ENCODE data around the gene AKAP13. TPM values are rescaled to one million over a fixed set of nuclear protein-coding genes. Genes with fewer than 3 reads are reported as not detected.
A peak's percentile ranks its signal among the peaks of the same experiment; 100 is the strongest.

AKAP13 gene
- total RNA-seq, 3 donors from 2014 or later, result 198 to 331 (median 259) TPM

- intact Hi-C loops (cut with DNase I; ENCODE audit: low total_unique reads), result loop anchor here (5.0 kb wide), 1 partner anchor 720 kb away; the partner anchor contains the start of gene PDE8A
These were observed 322.1 kb downstream of the AKAP13 start for GRCh38 chr15:85702321-85703101.

DNA sequence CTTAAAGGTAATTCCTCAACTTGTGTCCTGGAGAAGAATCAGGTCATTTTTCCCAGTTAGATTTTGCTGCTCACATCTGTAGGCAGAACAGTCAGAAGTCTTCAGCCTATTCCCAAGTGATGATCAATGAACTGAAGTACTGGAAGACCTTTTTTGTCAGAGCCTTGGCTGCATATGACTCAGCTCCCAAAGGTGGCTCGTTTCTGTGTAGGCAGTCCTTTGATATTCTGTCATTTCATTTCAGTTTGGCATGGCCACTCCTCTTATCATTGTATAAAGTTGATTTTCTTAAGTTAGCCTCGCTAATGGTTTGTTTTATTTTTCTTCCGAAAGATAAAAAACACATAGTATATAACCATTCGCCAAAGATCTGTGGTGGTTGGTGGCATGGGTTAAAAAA, 323.7 kb downstream of the AKAP13 start:
- TF ChIP-seq POLR2A (IDR thresholded peaks at IDR 0.05), result no peak
- TF ChIP-seq POLR2AphosphoS5 (IDR thresholded peaks at IDR 0.05), result no peak
- TF ChIP-seq, protein P1, sequence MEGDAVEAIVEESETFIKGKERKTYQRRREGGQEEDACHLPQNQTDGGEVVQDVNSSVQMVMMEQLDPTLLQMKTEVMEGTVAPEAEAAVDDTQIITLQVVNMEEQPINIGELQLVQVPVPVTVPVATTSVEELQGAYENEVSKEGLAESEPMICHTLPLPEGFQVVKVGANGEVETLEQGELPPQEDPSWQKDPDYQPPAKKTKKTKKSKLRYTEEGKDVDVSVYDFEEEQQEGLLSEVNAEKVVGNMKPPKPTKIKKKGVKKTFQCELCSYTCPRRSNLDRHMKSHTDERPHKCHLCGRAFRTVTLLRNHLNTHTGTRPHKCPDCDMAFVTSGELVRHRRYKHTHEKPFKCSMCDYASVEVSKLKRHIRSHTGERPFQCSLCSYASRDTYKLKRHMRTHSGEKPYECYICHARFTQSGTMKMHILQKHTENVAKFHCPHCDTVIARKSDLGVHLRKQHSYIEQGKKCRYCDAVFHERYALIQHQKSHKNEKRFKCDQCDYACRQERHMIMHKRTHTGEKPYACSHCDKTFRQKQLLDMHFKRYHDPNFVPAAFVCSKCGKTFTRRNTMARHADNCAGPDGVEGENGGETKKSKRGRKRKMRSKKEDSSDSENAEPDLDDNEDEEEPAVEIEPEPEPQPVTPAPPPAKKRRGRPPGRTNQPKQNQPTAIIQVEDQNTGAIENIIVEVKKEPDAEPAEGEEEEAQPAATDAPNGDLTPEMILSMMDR (IDR thresholded peaks at IDR 0.05), result no peak
- DNase-seq (ENCODE audit: low spot score in 2 of 2), result no peak
- Histone ChIP-seq H3K4me3 (no peak overlapping the region), H3K9me3 (no peaks in the 10 kb centered on the region), H3K36me3 (no peaks in the 10 kb centered on the region), H3K27ac (peak overlapping the region; percentile 82 to 86), H3K27me3 (no peaks in the 10 kb centered on the region), H3K4me1 (peaks cover 0 to 6% of the 10 kb centered on the region in 2 donors)
- intact Hi-C loops (cut with DNase I; ENCODE audit: low total_unique reads), result loop anchor here (5.0 kb wide), 1 partner anchor 722 kb away; the partner anchor contains the start of gene PDE8A

More at GRCh38 chr15:85702321-85703101, 322.1 kb downstream of the AKAP13 start:
- no peaks in the 10 kb centered on the region for H3K9me3 ChIP-seq
- H3K27me3 ChIP-seq, result no peaks in the 10 kb centered on the region
- peaks cover 0 to 6% of the 10 kb centered on the region in 2 donors for H3K4me1 ChIP-seq
- TF ChIP-seq, protein P1 (IDR thresholded peaks at IDR 0.05), result no peak
- TF ChIP-seq POLR2A (IDR thresholded peaks at IDR 0.05) (no peak), POLR2AphosphoS5 (IDR thresholded peaks at IDR 0.05) (no peak)
- H3K4me3 ChIP-seq, result no peak overlapping the region
- no peaks in the 10 kb centered on the region for H3K36me3 ChIP-seq
- no peak for DNase-seq (ENCODE audit: low spot score in 2 of 2)
- H3K27ac ChIP-seq, result peak overlapping the region; percentile 46 to 61

DNA sequence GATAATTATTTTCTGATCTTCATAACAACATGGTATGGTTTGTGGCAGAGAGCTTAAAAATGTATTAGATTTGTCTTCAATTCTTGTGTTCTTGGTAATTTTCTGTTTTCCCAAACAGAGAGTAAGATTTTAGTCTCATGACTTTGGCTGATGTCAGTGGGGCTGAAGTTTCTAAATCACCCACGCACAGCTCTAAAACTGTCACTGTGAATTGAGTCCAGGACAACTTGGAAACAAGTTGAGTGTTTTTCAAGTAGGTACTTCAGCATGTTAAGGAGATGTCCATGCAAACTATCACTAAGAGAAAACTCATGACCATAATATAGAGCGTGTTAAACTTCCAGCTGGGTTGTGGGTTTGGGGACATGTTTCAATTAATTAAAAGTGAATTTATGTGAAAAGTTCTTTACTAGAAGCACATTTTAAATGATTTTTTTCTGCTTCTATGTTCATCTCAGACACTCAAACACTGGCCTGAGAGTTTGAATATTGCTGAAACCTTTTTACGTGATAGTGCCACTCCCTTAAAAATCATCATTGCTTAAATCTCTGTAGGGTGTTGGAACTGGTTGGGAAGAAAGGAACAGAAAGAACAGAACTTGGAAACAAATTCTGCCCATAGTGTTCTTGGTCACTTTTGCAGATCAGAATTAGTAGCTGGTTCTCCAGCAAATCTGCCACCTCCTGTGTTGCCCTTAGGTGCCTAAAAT, 324.5 kb downstream of the AKAP13 start:
- H3K4me3 ChIP-seq, result no peak overlapping the region
- DNase-seq (ENCODE audit: low spot score in 2 of 2), result no peak
- no peaks in the 10 kb centered on the region for H3K9me3 ChIP-seq
- H3K36me3 ChIP-seq, result no peaks in the 10 kb centered on the region
- H3K4me1 ChIP-seq, result peaks cover 0 to 6% of the 10 kb centered on the region in 2 donors
- TF ChIP-seq, protein P1 (IDR thresholded peaks at IDR 0.05), result no peak
- TF ChIP-seq POLR2A (IDR thresholded peaks at IDR 0.05), result no peak
- no peak for TF ChIP-seq POLR2AphosphoS5 (IDR thresholded peaks at IDR 0.05)
- no peaks in the 10 kb centered on the region for H3K27me3 ChIP-seq
- H3K27ac ChIP-seq, result peak overlapping the region; percentile 82 to 86
- intact Hi-C loops (cut with DNase I; ENCODE audit: low total_unique reads), result loop anchor here (5.0 kb wide), 1 partner anchor 723 kb away; the partner anchor contains the start of gene PDE8A

DNA sequence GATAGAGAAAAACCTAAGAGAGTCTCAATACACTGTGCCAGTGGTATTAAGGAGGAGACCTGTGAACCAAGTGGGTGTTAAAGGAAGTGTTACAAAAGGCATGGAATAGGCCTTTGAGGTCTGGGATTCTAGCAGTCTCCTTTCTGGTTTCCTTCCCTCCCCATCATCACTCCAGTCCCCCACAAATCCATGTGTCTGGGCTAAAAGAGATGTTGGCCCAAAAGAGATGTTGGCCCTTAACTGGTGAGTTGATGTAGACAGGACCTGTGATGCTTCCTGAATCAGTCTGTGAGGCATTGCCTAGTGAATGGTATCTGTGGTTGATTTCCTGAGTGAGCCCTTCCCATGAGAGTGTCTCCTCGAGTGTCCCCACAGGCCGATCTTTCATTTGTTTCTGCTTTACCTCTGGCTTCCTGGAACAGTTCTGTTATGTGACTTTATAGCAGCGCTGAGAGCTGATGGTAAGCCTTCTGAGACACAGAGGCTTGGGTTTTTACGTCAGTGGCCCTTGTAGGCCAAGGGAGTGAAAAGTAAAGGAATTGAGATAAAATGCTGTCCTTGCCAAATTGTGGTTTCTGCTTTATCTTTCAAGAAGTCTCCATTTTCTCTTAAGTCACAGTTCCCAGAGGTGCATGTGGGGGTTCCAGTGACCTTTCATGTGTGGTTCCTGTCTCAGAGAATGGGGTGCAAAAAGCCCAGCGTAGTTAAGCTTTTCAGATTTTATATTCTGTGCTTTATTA, 326.5 kb downstream of the AKAP13 start:
- intact Hi-C loops (cut with DNase I; ENCODE audit: low total_unique reads), result no loop called here
- Histone ChIP-seq H3K27ac (peak overlapping the region; percentile 87 to 91), H3K4me3 (peak overlapping the region; percentile 1 to 35 (median 20)), H3K27me3 (no peaks in the 10 kb centered on the region), H3K9me3 (no peaks in the 10 kb centered on the region), H3K36me3 (no peaks in the 10 kb centered on the region), H3K4me1 (peaks cover 0 to 6% of the 10 kb centered on the region in 2 donors)
- no peak for TF ChIP-seq POLR2AphosphoS5 (IDR thresholded peaks at IDR 0.05)
- no peak for TF ChIP-seq POLR2A (IDR thresholded peaks at IDR 0.05)
- TF ChIP-seq, protein P1 (IDR thresholded peaks at IDR 0.05), result no peak
- no peak for DNase-seq (ENCODE audit: low spot score in 2 of 2)

Measured in breast epithelium (tissue), 4 donors.